H9 (cell line): ENCODE measurements around the gene TMIGD2. TPM values are rescaled to one million over a fixed set of nuclear protein-coding genes. Genes with fewer than 3 reads are reported as not detected.

Source experiments
- DNase-seq: peaks from one replicate; pipeline ENCODE4 v3.0.0-alpha.2; 2017
- H2AFZ ChIP-seq: one replicate; pipeline ENCODE4 v1.6.1; 2013; ENCODE audit warnings: mild to moderate bottlenecking, low read length, control low read depth, moderate library complexity
- H2AK5ac ChIP-seq: 2 replicates; pipeline ENCODE4 v1.6.1; 2013; ENCODE audit warnings: low read length, control low read depth, mixed read lengths; ENCODE audit not compliant: insufficient read length
- H2BK120ac ChIP-seq: one replicate; pipeline ENCODE4 v1.6.1; 2013; ENCODE audit warnings: low read depth, mild to moderate bottlenecking, low read length, control low read depth, inconsistent platforms; ENCODE audit not compliant: poor library complexity, severe bottlenecking
- H2BK12ac ChIP-seq: 2 replicates; pipeline ENCODE4 v1.6.1; 2013; ENCODE audit warnings: low read length, control low read depth, mixed read lengths, low read depth; ENCODE audit not compliant: insufficient read length
- H2BK15ac ChIP-seq: 2 replicates; pipeline ENCODE4 v1.6.1; 2013; ENCODE audit warnings: low read depth, low read length, control low read depth
- H2BK20ac ChIP-seq: one replicate; pipeline ENCODE4 v1.6.1; 2013; ENCODE audit warnings: low read depth, mild to moderate bottlenecking, low read length, control low read depth, inconsistent platforms; ENCODE audit not compliant: poor library complexity, severe bottlenecking
- H2BK5ac ChIP-seq: 2 replicates; pipeline ENCODE4 v1.6.1; 2013; ENCODE audit warnings: low read length, control low read depth, mixed read lengths; ENCODE audit not compliant: insufficient read length
- H3K14ac ChIP-seq: 2 replicates; pipeline ENCODE4 v1.6.1; 2013; ENCODE audit warnings: low read length, control low read depth; ENCODE audit not compliant: insufficient read depth
- H3K18ac ChIP-seq: 2 replicates; pipeline ENCODE4 v1.6.1; 2013; ENCODE audit warnings: low read depth, mild to moderate bottlenecking, mixed read lengths, low read length, control low read depth; ENCODE audit not compliant: insufficient read length
- H3K23ac ChIP-seq: 2 replicates; pipeline ENCODE4 v1.6.1; 2013; ENCODE audit warnings: low read length, control low read depth, mixed read lengths, low read depth; ENCODE audit not compliant: insufficient read length
- H3K23me2 ChIP-seq: 2 replicates; pipeline ENCODE4 v1.6.1; 2013; ENCODE audit warnings: low read depth, mild to moderate bottlenecking, mixed read lengths, low read length, control low read depth; ENCODE audit not compliant: insufficient read length, poor library complexity, severe bottlenecking
- H3K27ac ChIP-seq: 2 replicates; pipeline ENCODE4 v1.5.1; 2013; ENCODE audit warnings: low read length, control low read depth, mixed read lengths, low read depth; ENCODE audit not compliant: insufficient read length
- H3K27me3 ChIP-seq: 2 replicates; pipeline ENCODE4 v1.6.1; 2013; ENCODE audit warnings: low read length, control low read depth, inconsistent platforms; ENCODE audit not compliant: insufficient read depth
- H3K4ac ChIP-seq: 2 replicates; pipeline ENCODE4 v1.6.1; 2013; ENCODE audit warnings: low read depth, mild to moderate bottlenecking, control low read depth, inconsistent platforms, low read length, moderate library complexity
- H3K4me1 ChIP-seq: 2 replicates; pipeline ENCODE4 v1.6.1; 2013; ENCODE audit warnings: low read length, control low read depth, inconsistent platforms; ENCODE audit not compliant: insufficient read depth
- H3K4me2 ChIP-seq: 2 replicates; pipeline ENCODE4 v1.6.1; 2013; ENCODE audit warnings: low read length, control low read depth, mixed read lengths; ENCODE audit not compliant: insufficient read length, insufficient read depth
- H3K56ac ChIP-seq: 2 replicates; pipeline ENCODE4 v1.6.1; 2013; ENCODE audit warnings: low read depth, mild to moderate bottlenecking, mixed read lengths, low read length, control low read depth; ENCODE audit not compliant: insufficient read length
- H3K79me1 ChIP-seq: 2 replicates; pipeline ENCODE4 v1.6.1; 2013; ENCODE audit warnings: low read depth, mild to moderate bottlenecking, moderate library complexity, low read length, control low read depth, inconsistent platforms; ENCODE audit not compliant: insufficient read depth, poor library complexity, severe bottlenecking
- H3K79me2 ChIP-seq: 2 replicates; pipeline ENCODE4 v1.6.1; 2013; ENCODE audit warnings: low read length, control low read depth, inconsistent platforms; ENCODE audit not compliant: insufficient read depth
- H3K9ac ChIP-seq: 2 replicates; pipeline ENCODE4 v1.6.1; 2013; ENCODE audit warnings: low read length, control low read depth, mixed read lengths; ENCODE audit not compliant: insufficient read length; ENCODE audit errors: extremely low read depth
- H3K9me3 ChIP-seq: one replicate; pipeline ENCODE4 v1.6.1; 2013; ENCODE audit warnings: low read depth, low read length, inconsistent platforms; ENCODE audit not compliant: control insufficient read depth
- H3T11ph ChIP-seq: one replicate; pipeline ENCODE4 v1.6.1; 2013; ENCODE audit warnings: mild to moderate bottlenecking, low read length, control low read depth, inconsistent platforms
- H4K20me1 ChIP-seq: one replicate; pipeline ENCODE4 v1.6.1; 2013; ENCODE audit not compliant: control insufficient read depth, insufficient read length, insufficient read depth
- H4K5ac ChIP-seq: 2 replicates; pipeline ENCODE4 v1.6.1; 2013; ENCODE audit warnings: low read depth, mild to moderate bottlenecking, mixed read lengths, low read length, control low read depth; ENCODE audit not compliant: insufficient read length
- H4K8ac ChIP-seq: replicated peaks from 2 replicates; pipeline ENCODE4 v1.6.1; 2013; ENCODE audit warnings: low read length, control low read depth, mixed read lengths, low read depth; ENCODE audit not compliant: insufficient read length
- H4K91ac ChIP-seq: 2 replicates; pipeline ENCODE4 v1.6.1; 2013; ENCODE audit warnings: low read depth, mild to moderate bottlenecking, moderate library complexity, mixed read lengths, low read length, control low read depth; ENCODE audit not compliant: insufficient read length
- H3K27ac Mint-ChIP-seq, 3 experiments: 2 replicates in 2 of 3; 3 replicates in 1 of 3; pipeline ENCODE4 v1.8.0; 2020 to 2021; ENCODE audit warnings: mixed read lengths in 3 of 3, mild to moderate bottlenecking in 1 of 3, moderate library complexity in 1 of 3
- H3K27me3 Mint-ChIP-seq: 2 replicates; pipeline ENCODE4 v1.8.0; 2021; ENCODE audit warnings: low read depth, mild to moderate bottlenecking, moderate library complexity, mixed read lengths
- H3K36me3 Mint-ChIP-seq, 3 experiments: 2 replicates in 2 of 3; 3 replicates in 1 of 3; pipeline ENCODE4 v1.8.0; 2020 to 2021; ENCODE audit warnings: low read depth in 3 of 3, mixed read lengths in 3 of 3; ENCODE audit not compliant: insufficient read depth in 1 of 3
- H3K4me1 Mint-ChIP-seq, 2 experiments: 2 replicates each; pipeline ENCODE4 v1.8.0; 2020; ENCODE audit warnings: mixed read lengths in 2 of 2
- H3K4me3 Mint-ChIP-seq, 2 experiments: 2 replicates in 1 of 2; 3 replicates in 1 of 2; pipeline ENCODE4 v1.8.0; 2020 to 2021; ENCODE audit warnings: mild to moderate bottlenecking in 2 of 2, mixed read lengths in 2 of 2, moderate library complexity in 1 of 2
- H3K9me3 Mint-ChIP-seq, 2 experiments: 2 replicates in 1 of 2; 3 replicates in 1 of 2; pipeline ENCODE4 v1.8.0; 2020; ENCODE audit warnings: mild to moderate bottlenecking in 2 of 2, mixed read lengths in 2 of 2, moderate library complexity in 1 of 2
- WGBS: extraction: QIAGEN DNeasy Blood & Tissue Kit; methylation state at CpG from one replicate; pipeline ENCODE4 v1.1.7; 2013; ENCODE audit warnings: missing lambda C conversion rate, low lambda C conversion rate, mixed read lengths; ENCODE audit not compliant: insufficient read length; ENCODE audit errors: extremely low coverage; 5-methylcytosine and 5-hydroxymethylcytosine counted together
- total RNA-seq: library from RNA; stranded (reverse); gene quantifications from 2 replicates; pipeline ENCODE4 v1.2.1, GENCODE V29; 2021
- TF ChIP-seq, protein P1 (sequence below): fragments of 200-600 bp; sonication (generic); conservative IDR thresholded peaks from 3 replicates; pipeline ENCODE4 v1.8.0; 2021; ENCODE audit warnings: antibody characterized with exemption, mild to moderate bottlenecking

TMIGD2 gene
- total RNA-seq, 1 experiment from 2014 or later = 0.26 TPM

- Histone ChIP-seq H3K9me3 (no peaks in the 10 kb centered on the region), H3K79me1 (no peaks in the 10 kb centered on the region), H2BK20ac (no peak overlapping the region), H2AK5ac (no peak overlapping the region), H3K18ac (no peak overlapping the region), H3K27ac (no peak overlapping the region), H2BK12ac (no peak overlapping the region), H3T11ph (no peak overlapping the region), H2AFZ (no peak overlapping the region), H4K91ac (no peak overlapping the region), H4K8ac (no peak overlapping the region), H3K56ac (no peak overlapping the region), H3K9ac (no peak overlapping the region), H2BK120ac (no peak overlapping the region), H3K23me2 (no peaks in the 10 kb centered on the region), H3K4ac (no peak overlapping the region), H4K20me1 (no peaks in the 10 kb centered on the region), H4K5ac (no peak overlapping the region), H2BK5ac (no peak overlapping the region), H3K79me2 (no peaks in the 10 kb centered on the region), H3K14ac (no peak overlapping the region), H3K4me1 (no peaks in the 10 kb centered on the region), H3K23ac (no peak overlapping the region), H3K4me2 (no peak overlapping the region), H3K27me3 (no peaks in the 10 kb centered on the region), H2BK15ac (no peak overlapping the region)
- Mint-ChIP-seq H3K36me3 (peaks cover 5 to 23% (median 9%) of the 10 kb centered on the region in 3 experiments; a peak in 6 of 7 replicates), H3K27me3 (peaks cover 11% of the 10 kb centered on the region), H3K4me1 (peaks cover 3 to 5% of the 10 kb centered on the region in 2 experiments), H3K27ac (peak overlapping the region in 1 of 3 experiments; percentile 90; a peak in 1 of 7 replicates), H3K4me3 (no peak overlapping the region), H3K9me3 (no peaks in the 10 kb centered on the region)
- TF ChIP-seq, protein P1, sequence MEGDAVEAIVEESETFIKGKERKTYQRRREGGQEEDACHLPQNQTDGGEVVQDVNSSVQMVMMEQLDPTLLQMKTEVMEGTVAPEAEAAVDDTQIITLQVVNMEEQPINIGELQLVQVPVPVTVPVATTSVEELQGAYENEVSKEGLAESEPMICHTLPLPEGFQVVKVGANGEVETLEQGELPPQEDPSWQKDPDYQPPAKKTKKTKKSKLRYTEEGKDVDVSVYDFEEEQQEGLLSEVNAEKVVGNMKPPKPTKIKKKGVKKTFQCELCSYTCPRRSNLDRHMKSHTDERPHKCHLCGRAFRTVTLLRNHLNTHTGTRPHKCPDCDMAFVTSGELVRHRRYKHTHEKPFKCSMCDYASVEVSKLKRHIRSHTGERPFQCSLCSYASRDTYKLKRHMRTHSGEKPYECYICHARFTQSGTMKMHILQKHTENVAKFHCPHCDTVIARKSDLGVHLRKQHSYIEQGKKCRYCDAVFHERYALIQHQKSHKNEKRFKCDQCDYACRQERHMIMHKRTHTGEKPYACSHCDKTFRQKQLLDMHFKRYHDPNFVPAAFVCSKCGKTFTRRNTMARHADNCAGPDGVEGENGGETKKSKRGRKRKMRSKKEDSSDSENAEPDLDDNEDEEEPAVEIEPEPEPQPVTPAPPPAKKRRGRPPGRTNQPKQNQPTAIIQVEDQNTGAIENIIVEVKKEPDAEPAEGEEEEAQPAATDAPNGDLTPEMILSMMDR = no peak
- WGBS = no CpG with 5 or more reads among the region's 10 CpGs
- no peak for DNase-seq
Measured at GRCh38 chr19:4272894-4273293, 29.3 kb downstream of the TMIGD2 start.
